Left lung (tissue), 10 donors: Measurements from ENCODE around the gene TUBA1C. TPM values are rescaled to one million over a fixed set of nuclear protein-coding genes. Genes with fewer than 3 reads are reported as not detected.

ENCODE experiments used
- ATAC-seq: fragments of 200-7000 bp; cut with Tn5 transposase; one replicate; pipeline ENCODE4 v1.9.1; 2020; ENCODE audit warnings: moderate library complexity
- DNase-seq, 4 donors: peaks; one replicate each; pipeline ENCODE4 v3.0.0-alpha.2; 2013 to 2020
- H3K27ac ChIP-seq, 2 donors: fragments of 200-600 bp; sonication (generic) in 1 of 2; one replicate each; pipeline versions ENCODE4 v1.5.0 to v1.8.0; 2020 to 2021
- H3K27me3 ChIP-seq, 2 donors: fragments of 200-600 bp; sonication (generic) in 1 of 2; one replicate each; pipeline versions ENCODE4 v1.5.0 to v1.8.0; 2020 to 2021
- H3K36me3 ChIP-seq, 2 donors: fragments of 200-600 bp; sonication (generic) in 1 of 2; one replicate each; pipeline versions ENCODE4 v1.5.0 to v1.8.0; 2020 to 2021
- H3K4me1 ChIP-seq, 2 donors: fragments of 200-600 bp; one replicate each; pipeline ENCODE4 v1.8.0; 2021
- H3K4me3 ChIP-seq, 2 donors: fragments of 200-600 bp; sonication (generic) in 1 of 2; one replicate each; pipeline versions ENCODE4 v1.5.0 to v1.8.0; 2020 to 2021; ENCODE audit warnings: mild to moderate bottlenecking in 1 of 2
- H3K9me3 ChIP-seq, 2 donors: fragments of 200-600 bp; sonication (generic) in 1 of 2; one replicate each; pipeline versions ENCODE4 v1.5.0 to v1.8.0; 2020 to 2021
- CTCF ChIP-seq, 2 donors: fragments of 200-600 bp; sonication (generic) in 1 of 2; IDR thresholded peaks; one replicate each; pipeline versions ENCODE4 v1.5.0 to v1.8.0; 2021; ENCODE audit warnings: antibody characterized with exemption in 2 of 2
- intact Hi-C, 2 donors: fragments of 100-400 bp; cut with DNase I; formaldehyde crosslinking; loops; one replicate each; pipeline versions ENCODE4 v1.11.2 to v1.14.2; 2022
- polyA plus RNA-seq, 6 donors: library from polyadenylated mRNA; unstranded; fragments of 120-200 nt; gene quantifications; one replicate each; pipeline ENCODE4 v1.2.1, GENCODE V29; 2013; ENCODE audit not compliant: insufficient read length in 6 of 6
- total RNA-seq, 2 donors: library from RNA; stranded (reverse); fragmentation: NEBNext Ultra II Directional; extraction: Animal tissue kit (Norgen Biotek cat#: 25700); gene quantifications; one replicate each; pipeline ENCODE4 v1.2.1, GENCODE V29; 2021
- donor health status: DM: no; HTN: yes; CAD: no.
- donor health status: DM: no; HTN: no; CAD: no.

Gene TUBA1C
- total and polyA plus RNA-seq, 8 donors, result 112 to 235 (median 160) TPM

GRCh38 chr12:49283541-49284429, 18.9 kb downstream of the TUBA1C start:
- Histone ChIP-seq H3K4me1 (peaks cover 4 to 23% of the 10 kb centered on the region in 2 donors), H3K27ac (no peak overlapping the region), H3K27me3 (peaks cover 0 to 34% of the 10 kb centered on the region in 2 donors), H3K4me3 (no peak overlapping the region), H3K36me3 (no peaks in the 10 kb centered on the region), H3K9me3 (no peaks in the 10 kb centered on the region)
- ATAC-seq (no peak), DNase-seq (no peak)
- no peak for TF ChIP-seq CTCF (IDR thresholded peaks at IDR 0.05)
- intact Hi-C loops, result loop anchor here in 1 of 2 donors (10.0 kb wide), 1 partner anchor 61 kb away; the partner anchor contains the start of gene DNAJC22

- intact Hi-C loops, result loop anchor here in 1 of 2 donors (10.0 kb wide), 1 partner anchor 60 kb away; the partner anchor contains the start of gene DNAJC22
- TF ChIP-seq CTCF (IDR thresholded peaks at IDR 0.05), result no peak
- Histone ChIP-seq H3K4me1 (peaks cover 2 to 16% of the 10 kb centered on the region in 2 donors), H3K4me3 (no peak overlapping the region), H3K27me3 (peaks cover 0 to 34% of the 10 kb centered on the region in 2 donors), H3K9me3 (no peaks in the 10 kb centered on the region), H3K36me3 (no peaks in the 10 kb centered on the region), H3K27ac (no peak overlapping the region)
- no peak for DNase-seq
- ATAC-seq, result no peak
Measured at GRCh38 chr12:49284672-49285071, 19.8 kb downstream of the TUBA1C start.

GRCh38 chr12:49287876-49288275, 23.0 kb downstream of the TUBA1C start:
- Histone ChIP-seq H3K9me3 (no peaks in the 10 kb centered on the region), H3K4me3 (no peak overlapping the region), H3K27ac (no peak overlapping the region), H3K36me3 (no peaks in the 10 kb centered on the region), H3K4me1 (peaks cover 0 to 3% of the 10 kb centered on the region in 2 donors), H3K27me3 (peaks cover 0 to 34% of the 10 kb centered on the region in 2 donors)
- ATAC-seq (no peak), DNase-seq (no peak)
- intact Hi-C loops, result loop anchor here in 1 of 2 donors (10.0 kb wide), 1 partner anchor 57 kb away; the partner anchor contains the start of gene DNAJC22
- TF ChIP-seq CTCF (IDR thresholded peaks at IDR 0.05), result no peak

GRCh38 chr12:49288412-49288853, 23.6 kb downstream of the TUBA1C start:
- Histone ChIP-seq H3K36me3 (no peaks in the 10 kb centered on the region), H3K9me3 (no peaks in the 10 kb centered on the region), H3K27me3 (peaks cover 0 to 40% of the 10 kb centered on the region in 2 donors), H3K4me3 (no peak overlapping the region), H3K27ac (no peak overlapping the region), H3K4me1 (peaks cover 0 to 8% of the 10 kb centered on the region in 2 donors)
- peak in 2 of 4 donors; percentile 48 to 68 for DNase-seq
- peak; percentile 81 for ATAC-seq
- TF ChIP-seq CTCF (IDR thresholded peaks at IDR 0.05), result peak; percentile 80 to 87
- intact Hi-C loops, result loop anchor here in 1 of 2 donors (10.0 kb wide), 1 partner anchor 56 kb away; the partner anchor contains the start of gene DNAJC22
